ENCODE measurements around the gene MAGED2.
"Not testable (repeated sequence)": the region's sequence is repeated elsewhere in the genome, so short reads cannot be mapped to it uniquely, and the experiment has no call there.

Gene MAGED2

GRCh38 chrX:54807524-54808108 lies at the start of gene MAGED2:
MAGED2 (plus strand) TSS chrX:54807745; CDS start chrX:54809332, 1,587 bp downstream.
- Histone ChIP-seq H3K9ac (ENCODE audit: low read depth, low read length, poor library complexity, severe bottlenecking) (peak within 1 kb of the TSS; percentile 91), H3K36me3 (ENCODE audit: insufficient read depth, low read length) (peaks cover 18% of the 10 kb centered on the region; the same call in 1 of the 2 replicates), H2AFZ (ENCODE audit: low read length) (peak within 1 kb of the TSS; percentile 75)

GRCh38 chrX:54758114-54759055 lies 49.2 kb upstream of the MAGED2 start:
- Histone ChIP-seq H3K9ac (ENCODE audit: low read depth, low read length, poor library complexity, severe bottlenecking) (no peak overlapping the region), H3K9me3 (ENCODE audit: insufficient read depth, low read depth, low read length) (no peaks in the 10 kb centered on the region), H3K4me1 (ENCODE audit: insufficient read depth, low read length, poor library complexity, severe bottlenecking) (no peaks in the 10 kb centered on the region), H2AFZ (ENCODE audit: low read length) (no peak overlapping the region), H4K20me1 (ENCODE audit: insufficient read depth, low read length, poor library complexity, severe bottlenecking) (no peaks in the 10 kb centered on the region), H3K4me2 (ENCODE audit: low read depth, low read length, poor library complexity, severe bottlenecking) (no peak overlapping the region), H3K79me2 (ENCODE audit: insufficient read depth, low read length) (no peaks in the 10 kb centered on the region), H3F3A (ENCODE audit: low read depth) (no peaks in the 10 kb centered on the region), H3K4me3 (ENCODE audit: low read length, poor library complexity, severe bottlenecking) (no peak overlapping the region), H3K27me3 (ENCODE audit: insufficient read depth, low read length, poor library complexity, severe bottlenecking) (no peaks in the 10 kb centered on the region), H3K9me2 (replicated peaks; ENCODE audit: low read depth, low read length) (no peaks in the 10 kb centered on the region), H3K36me3 (ENCODE audit: insufficient read depth, low read length) (no peaks in the 10 kb centered on the region)
- TF ChIP-seq EZH2phosphoT487 (IDR thresholded peaks at IDR 0.05; ENCODE audit: borderline replicate concordance) (no peak), CTCF (conservative IDR thresholded peaks at IDR 0.05; ENCODE audit: low read length) (no peak)

More at GRCh38 chrX:54807524-54808108, at the start of gene MAGED2:
- Histone ChIP-seq H3K4me3 (ENCODE audit: low read length, poor library complexity, severe bottlenecking) (peak within 1 kb of the TSS; percentile 96), H3K9me2 (replicated peaks; ENCODE audit: low read depth, low read length) (no peaks in the 10 kb centered on the region), H3F3A (ENCODE audit: low read depth) (no peaks in the 10 kb centered on the region), H3K27me3 (ENCODE audit: insufficient read depth, low read length, poor library complexity, severe bottlenecking) (no peaks in the 10 kb centered on the region), H3K79me2 (ENCODE audit: insufficient read depth, low read length) (peaks cover 20% of the 10 kb centered on the region), H3K9me3 (ENCODE audit: insufficient read depth, low read depth, low read length) (no peaks in the 10 kb centered on the region), H3K4me2 (ENCODE audit: low read depth, low read length, poor library complexity, severe bottlenecking) (peak within 1 kb of the TSS; percentile 97), H4K20me1 (ENCODE audit: insufficient read depth, low read length, poor library complexity, severe bottlenecking) (peaks cover 17% of the 10 kb centered on the region), H3K4me1 (ENCODE audit: insufficient read depth, low read length, poor library complexity, severe bottlenecking) (peaks cover 10% of the 10 kb centered on the region)
- TF ChIP-seq EZH2phosphoT487 (IDR thresholded peaks at IDR 0.05; ENCODE audit: borderline replicate concordance) (no peak), CTCF (conservative IDR thresholded peaks at IDR 0.05; ENCODE audit: low read length) (no peak)

- Histone ChIP-seq H3K4me2 (ENCODE audit: low read depth, low read length, poor library complexity, severe bottlenecking) (peak overlapping the region; percentile 40), H2AFZ (ENCODE audit: low read length) (0 out of 2 replicates have a peak overlapping the region, but pooled peaks have one; percentile 32), H3K9ac (ENCODE audit: low read depth, low read length, poor library complexity, severe bottlenecking) (peak overlapping the region; percentile 50), H3K4me1 (ENCODE audit: insufficient read depth, low read length, poor library complexity, severe bottlenecking) (peaks cover 25% of the 10 kb centered on the region)
- H3K9me3 ChIP-seq (ENCODE audit: insufficient read depth, low read depth, low read length); H3K4me3 ChIP-seq (ENCODE audit: low read length, poor library complexity, severe bottlenecking); H3K27me3 ChIP-seq (ENCODE audit: insufficient read depth, low read length, poor library complexity, severe bottlenecking); H3K36me3 ChIP-seq (ENCODE audit: insufficient read depth, low read length); H3F3A ChIP-seq (ENCODE audit: low read depth); H3K79me2 ChIP-seq (ENCODE audit: insufficient read depth, low read length); H3K9me2 ChIP-seq (replicated peaks; ENCODE audit: low read depth, low read length); H4K20me1 ChIP-seq (ENCODE audit: insufficient read depth, low read length, poor library complexity, severe bottlenecking): not testable (repeated sequence)
These were observed 33.0 kb upstream of the MAGED2 start for GRCh38 chrX:54774391-54775094.

Data from Loucy (cell line).